Left forelimb (tissue), 1 donor: ENCODE results near the gene DIRAS1.
"Not testable (repeated sequence)": the region's sequence is repeated elsewhere in the genome, so short reads cannot be mapped to it uniquely, and the experiment has no call there.

Experiments
- DNase-seq: peaks from one replicate; pipeline ENCODE4 v3.0.0-alpha.2; 2018; ENCODE audit warnings: low spot score

Gene DIRAS1

DNA sequence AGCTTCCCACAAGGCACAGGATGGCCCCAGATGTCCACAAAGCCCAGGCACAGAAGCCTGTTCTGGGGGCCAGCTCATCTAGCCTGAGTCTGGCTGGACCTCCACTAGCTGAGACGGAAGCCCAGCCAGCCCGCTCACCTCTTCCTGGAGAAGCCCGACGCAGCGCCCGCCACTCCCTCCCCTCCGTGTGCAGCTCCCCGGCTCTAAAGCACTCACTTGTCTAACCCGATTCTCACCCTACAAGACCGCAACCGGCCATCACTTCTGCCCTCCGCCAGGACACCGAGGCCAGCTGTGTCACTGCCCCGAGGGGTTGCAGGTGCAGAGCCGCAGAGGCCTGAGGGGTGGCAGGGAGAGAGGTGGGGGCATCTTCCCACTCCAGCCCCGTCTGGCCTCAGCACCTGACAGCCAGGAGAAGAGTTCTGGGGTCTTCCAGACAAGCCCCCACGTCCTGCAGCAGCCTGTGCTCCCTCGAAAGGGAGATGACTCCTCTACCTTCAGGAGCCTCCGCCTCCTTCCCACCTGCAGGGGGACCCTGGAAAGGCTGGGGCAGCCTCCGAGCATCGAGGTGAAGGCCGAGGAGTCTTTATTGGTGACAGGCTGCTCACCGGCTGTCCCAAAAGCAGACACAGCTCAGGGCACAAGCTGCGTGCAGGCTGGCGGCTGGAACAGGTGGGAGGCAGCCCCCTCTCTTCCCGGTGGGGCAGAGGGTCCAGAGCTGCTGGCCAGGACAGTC, 5.9 kb upstream of the DIRAS1 start:
- no peak for DNase-seq

DNA sequence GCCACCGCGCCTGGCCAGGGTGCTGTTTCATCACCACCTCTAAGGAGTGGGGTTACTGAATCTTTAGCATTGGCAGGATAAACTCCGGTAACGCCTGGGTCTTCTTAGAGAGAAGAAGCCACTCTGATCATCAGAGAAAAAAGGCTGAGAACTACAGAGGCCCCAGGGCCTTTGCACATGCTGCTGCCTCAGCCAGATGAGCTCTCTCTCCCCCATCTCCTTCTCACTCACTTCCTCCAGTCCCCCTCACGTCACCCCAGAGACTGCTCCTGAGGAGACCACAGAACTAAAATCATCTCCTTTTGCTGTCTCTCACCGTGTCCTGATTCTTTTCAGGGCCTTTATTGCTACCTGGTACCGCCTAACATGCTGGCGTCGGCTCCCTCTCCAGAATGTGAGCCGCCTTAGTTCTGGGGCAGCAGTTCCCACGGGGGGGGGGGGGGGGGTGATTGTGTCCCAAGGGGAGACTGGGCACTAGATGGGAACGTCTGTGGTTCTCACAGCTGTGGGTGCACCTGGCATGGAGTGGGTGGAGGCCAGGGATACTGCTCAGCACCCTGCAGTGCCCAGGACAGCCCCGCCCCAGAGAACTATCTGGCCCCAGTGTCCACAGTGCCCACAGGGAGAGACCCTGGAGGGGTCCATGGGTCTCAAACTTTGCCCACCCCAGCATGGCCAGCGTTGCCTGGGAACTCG, 5.1 kb upstream of the DIRAS1 start:
- DNase-seq = no peak

DNA sequence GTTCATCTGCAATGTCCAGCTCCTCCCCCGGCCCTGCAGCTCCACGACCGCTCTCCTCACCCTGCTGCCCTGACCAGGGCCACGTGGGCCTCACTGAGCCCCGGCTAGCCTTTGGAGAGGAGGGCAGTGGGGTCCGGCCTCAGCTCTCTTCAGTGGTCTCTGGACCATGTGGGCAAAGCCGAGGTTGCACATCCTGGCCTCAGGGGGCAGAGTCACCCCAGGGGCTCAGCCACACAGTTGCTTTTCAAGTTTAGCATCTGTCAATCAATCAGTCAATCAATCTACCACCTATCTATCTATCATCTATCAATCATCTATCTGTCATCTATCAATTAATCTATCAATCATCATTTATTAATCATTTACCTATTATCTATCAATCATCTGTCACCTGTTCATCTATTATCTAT, 3.0 kb upstream of the DIRAS1 start:
- no peak for DNase-seq

DNA sequence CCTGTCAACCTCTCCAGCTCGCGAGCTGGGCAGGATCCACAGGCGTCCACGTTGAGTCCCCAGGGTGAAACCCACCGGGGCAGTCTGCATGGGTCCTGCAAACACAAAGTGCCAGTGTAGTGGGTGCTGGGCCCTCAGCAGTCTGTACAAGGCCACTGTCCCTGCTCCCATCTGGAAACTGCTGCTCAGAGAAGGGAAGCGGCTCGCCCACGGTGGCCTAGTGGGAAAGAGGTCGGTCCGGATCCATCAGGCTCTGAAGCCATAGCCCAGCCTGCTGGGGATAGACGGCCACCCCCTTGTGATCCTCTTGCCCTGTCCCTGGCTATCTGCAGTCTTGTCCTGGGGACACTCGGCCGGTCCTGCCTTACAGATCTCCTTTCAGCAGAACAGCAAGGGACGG, 2.6 kb upstream of the DIRAS1 start:
- no peak for DNase-seq

DNA sequence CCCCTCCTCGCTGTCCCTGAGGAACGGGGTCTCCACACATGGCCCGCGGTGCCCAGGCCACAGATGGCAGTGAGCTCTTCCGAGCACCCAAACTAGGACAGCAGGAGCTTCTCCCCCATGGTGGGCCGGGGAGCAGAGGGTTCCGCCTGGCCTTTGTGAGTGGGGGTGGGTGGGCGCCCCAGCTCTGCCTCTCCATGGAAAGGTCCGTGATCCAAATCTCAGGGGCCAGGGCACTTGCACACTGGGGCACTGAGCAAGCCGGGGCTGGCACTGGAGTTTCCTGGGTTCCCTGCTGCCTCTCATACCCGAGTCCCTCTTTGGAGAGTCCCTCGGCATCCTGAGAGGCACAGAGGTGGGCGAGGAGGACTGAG, 2.2 kb upstream of the DIRAS1 start:
- DNase-seq = no peak

DNA sequence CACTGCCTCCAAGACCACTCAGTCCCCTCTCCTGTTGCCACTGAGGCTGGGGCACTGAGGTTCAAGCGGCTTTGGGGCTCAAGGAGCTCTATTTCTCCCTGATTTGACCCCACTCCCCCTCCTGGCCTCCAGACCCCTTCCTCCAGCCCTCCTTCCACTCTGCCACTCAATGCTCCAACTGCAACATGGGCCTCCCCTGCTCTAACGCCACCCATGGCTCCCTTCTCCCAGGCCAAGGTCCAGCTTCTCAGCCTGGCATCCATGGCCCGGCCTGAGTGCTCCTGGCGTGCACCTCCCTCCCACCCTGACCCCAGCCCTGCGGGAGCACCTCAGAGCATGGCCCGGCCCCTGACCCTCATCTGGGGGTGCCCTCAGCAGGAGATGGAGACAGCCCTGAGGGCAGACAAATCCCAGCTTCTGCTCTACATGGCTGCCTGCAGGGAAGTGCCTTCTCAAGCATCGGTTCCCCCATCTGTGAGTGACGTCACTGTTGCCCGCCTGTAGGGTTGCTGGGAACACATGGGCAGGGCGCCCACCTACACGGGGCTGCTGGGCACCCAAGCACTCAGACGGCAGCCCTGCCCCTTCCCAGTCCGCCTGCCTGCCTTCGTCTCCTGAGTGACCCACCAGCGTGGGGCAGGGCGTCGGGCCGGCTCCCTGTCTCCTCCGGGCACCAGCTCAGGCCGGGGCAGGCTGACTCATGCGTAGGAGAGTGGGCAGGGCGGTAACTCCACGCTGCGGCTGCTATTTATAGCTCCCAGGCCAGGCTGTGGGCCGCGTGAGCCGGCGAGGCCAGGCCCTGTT, 1.6 kb upstream of the DIRAS1 start:
- no peak for DNase-seq

DNA sequence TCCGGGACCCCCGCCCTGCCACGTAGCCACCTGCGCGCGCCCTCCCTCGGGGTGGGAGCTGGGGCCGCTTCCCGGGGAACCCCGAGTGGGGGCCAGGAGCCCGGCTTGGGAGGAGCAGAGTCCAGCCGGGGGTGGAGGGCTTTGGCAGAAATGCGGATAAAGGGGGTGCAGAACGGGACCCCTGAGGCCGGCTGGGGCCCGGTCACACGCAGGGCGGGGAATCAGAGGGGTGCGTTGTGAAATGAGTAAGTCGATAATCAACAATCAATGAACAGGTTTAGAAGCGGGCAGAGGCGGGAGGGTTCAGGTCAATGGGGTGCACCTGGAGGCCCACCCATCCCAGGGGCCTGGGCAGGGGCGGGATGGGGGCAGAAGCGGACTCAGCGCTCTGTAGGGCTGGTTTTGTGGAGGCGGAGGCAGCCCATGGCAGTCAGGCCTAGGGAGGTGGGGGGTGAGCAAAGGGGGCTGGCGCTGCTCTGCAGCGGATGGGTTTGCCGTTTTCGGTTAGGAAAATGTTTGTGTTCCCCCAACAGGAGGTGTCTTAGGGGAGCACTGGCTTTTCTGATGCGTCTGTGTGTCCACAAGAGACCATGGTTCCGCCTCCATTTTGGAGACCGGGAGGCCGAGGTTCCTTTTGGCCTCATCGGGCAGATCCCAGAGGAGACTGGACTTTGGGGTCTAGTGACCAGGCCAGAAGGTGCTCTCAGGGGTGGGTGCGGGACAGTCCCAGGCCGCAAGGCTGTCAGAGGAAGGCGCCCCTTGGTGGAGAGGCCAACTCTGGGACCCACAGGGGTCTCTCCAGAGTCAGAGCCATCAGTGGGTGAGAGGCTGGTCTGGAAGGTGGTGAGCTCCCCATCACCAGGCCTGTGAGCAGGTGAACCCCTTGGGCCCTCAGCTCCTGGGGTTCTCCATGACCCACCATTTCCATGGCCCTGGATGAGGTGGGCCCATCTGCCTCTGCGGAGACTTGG, 683 bp upstream of the DIRAS1 start:
- no peak for DNase-seq

DNA sequence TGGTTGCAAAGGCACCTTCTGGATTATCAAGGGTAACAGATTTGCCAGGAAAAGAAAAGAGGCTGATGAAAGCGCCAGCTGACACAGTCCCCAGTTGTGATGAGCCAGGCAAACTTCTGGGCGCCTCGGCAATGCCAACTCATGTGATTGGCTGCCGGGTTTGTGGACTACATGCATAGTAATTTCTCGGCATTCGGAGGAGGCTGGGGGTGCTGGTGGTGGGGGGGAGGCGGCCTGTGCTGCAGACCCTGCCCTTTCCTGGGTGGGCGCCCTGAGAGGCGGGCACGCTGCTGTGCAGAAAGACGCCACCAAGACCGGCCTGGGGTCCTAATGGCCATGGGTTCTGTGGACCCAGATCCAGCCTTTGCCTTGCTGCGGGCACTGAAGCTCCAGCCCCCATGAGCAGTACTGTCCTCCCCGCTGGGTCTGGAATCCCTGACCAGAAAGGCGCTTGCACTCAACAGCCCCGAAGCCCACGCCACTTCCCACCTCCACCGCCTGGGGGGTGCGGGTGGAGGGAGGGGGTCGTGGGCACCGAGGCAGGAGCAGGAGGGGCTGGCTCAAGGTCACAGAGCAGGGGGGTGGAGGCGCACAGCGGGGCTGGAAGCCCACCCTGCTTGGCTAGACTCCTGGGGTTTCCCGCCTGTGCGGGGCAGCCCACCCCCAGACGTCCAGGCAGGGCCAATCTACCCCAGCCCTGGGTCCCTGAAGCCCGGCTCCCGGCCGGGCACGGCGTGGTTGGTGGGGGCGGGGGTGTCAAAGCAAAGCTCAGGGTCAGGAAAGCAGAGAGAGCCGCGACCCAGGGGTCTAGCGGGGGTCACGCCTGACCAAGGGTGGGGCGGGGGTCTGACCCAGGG, 1.0 kb downstream of the DIRAS1 start:
- DNase-seq = no peak

DNA sequence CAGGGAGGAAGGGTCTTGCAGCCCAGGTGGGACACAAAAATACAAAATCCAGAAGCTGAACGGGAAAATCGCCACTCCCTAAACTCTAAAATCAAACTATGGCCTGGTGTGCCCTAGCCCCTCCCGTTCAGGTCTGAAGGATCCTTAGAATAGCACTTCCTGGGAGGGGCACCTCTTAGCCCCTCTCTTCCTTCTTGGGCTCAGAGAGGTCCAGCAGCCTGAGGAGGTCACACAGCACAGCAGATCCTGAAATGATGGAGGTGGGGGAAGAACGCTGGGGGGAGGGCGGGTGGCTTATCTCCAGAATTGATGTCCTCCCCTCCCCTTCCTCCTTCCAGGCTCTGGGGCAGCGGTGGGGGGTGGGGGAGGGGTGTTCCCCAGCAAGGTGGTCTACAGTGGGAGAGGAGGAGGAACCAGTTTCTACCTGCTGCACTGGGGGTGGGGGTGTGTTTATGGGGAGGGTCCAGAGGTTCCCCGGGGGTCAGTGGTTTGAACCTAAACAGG, 1.9 kb downstream of the DIRAS1 start:
- no peak for DNase-seq

DNA sequence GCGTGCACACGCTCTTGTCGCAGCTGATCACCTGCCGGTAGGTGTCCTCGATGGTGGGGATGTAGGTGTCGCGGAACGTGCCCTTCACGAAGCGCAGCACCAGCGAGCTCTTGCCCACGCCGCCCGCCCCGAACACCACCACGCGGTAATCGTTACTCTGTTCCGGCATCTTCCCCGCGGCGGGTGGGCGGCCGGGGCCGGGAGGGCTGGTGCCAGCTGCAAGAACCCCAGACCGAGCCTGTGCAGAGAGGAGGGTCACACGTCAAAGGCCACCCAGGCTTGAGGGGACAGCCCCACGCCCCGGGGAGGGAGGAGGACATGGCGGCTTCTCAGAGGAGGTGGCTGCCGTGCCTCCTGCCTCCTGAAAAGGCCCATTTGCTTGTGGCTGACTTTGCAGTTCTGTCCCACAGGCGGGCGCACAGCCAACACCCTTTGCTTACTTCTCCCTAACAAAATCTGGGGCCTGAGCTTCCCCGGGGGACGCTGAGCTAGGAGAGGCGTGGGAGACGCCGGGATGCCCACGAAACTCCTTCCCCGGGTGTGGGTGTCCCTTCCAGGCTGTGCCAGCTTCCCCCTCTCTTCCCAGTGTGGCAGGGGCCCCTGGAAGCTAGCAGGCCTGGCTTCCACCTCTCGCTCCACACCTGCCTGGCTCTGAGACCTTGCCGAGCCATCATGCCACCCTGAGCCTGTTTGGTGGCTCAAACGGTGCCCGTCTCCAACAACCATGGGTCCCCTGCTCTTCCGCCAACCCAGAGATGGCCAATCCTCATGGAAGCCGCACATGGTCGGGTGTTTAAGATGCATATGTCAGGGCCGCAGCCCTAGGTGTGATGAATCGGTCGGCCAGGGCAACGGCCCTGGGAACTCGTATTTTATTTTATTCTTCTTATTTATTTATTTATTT, 3.3 kb downstream of the DIRAS1 start:
- DNase-seq = no peak

DNA sequence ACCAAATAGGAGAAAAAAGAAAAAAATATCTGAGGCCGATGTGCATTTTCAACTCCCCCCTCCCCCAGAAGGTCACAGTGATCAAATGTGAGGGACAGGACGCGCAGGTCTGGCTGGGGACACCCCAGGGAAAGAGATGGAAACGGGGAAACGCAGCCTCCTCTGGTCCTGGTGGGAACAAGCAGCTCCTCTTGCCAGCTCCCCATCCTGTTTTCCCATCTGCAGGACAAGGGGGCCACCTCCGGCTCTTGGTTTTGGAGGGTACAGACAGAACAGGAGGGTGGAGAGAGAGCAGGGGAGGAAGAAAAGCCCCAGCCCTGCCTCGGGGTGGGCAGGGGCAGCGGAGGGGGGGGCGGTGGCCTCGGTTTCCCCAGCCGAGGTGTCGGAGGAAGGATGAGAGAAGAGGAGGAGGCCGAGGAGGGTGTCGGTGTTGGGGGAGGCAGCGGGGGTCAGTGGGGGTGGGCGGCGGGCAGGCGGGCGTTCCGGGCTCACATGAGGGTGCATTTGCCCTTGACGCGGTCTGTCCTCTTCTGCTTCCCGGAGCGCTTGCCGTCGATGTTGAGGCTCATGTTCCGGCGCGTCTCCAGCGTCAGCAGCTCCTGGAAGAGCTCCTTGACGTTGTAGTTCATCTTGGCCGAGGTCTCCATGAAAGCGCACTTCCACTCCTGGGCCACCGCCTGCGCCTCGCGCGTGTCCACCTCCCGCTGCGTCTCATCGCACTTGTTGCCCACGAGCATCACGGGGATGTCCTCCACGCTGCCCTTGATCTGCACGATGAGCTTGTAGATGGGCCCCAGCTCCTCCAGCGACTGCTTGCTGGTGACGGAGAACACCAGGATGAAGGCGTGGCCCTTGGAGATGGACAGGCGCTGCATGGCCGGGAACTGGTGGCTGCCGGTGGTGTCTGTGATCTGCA, 4.2 kb downstream of the DIRAS1 start:
- DNase-seq = no peak

DNA sequence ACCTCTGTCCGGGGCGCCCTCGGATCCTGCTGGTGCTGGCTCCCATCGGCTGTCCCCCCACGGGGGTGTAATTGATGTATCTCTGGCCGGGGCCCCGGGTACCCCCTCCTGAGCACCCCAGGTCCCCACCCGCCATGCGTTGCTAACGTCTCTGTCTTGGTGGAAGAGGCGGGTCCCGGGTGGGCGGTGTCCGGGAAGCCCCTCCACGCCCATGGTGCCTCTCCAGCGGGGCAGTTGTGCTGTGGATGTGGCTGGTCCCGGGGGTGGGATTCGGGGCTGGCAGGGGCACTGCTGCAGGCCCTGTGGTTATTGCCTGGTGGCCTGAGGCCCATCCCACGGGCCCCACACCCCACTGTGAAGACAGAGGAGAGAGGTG, 4.9 kb downstream of the DIRAS1 start:
- no peak for DNase-seq

DNA sequence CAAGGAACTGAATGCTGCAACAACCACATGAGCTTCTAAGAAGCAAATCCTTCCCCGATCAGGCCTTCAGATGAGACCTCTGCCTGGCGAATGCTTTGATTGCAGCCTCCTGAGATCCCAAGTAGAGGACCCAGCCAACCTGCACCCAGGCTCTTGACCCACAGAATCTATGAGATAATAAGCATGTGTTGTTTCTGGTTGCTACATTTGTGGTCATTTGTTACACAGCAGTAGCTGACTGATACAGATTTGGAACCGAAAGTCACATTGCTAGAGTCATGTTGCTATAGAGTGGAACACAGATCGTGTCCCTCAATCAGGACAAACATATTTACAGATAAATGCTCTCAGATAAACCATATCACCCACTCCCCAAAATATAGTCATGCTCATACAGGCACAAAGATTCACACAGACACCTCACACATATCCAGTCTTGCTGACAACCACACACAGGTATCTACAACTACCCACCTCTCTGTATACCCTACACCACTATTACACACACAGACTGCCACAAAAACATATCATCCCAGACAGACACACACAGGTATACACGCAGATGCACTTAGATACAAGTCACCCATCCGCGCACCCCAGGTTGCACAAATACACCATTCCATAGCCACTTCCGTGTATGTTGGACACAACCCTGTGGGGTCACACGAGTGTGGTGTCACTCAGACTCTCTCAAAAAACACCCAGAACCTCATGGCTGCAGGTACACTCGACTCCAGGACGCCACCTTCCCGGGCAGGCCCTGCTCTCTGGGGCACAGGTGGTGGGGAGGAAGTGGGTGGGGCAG, 5.5 kb downstream of the DIRAS1 start:
- no peak for DNase-seq

DNA sequence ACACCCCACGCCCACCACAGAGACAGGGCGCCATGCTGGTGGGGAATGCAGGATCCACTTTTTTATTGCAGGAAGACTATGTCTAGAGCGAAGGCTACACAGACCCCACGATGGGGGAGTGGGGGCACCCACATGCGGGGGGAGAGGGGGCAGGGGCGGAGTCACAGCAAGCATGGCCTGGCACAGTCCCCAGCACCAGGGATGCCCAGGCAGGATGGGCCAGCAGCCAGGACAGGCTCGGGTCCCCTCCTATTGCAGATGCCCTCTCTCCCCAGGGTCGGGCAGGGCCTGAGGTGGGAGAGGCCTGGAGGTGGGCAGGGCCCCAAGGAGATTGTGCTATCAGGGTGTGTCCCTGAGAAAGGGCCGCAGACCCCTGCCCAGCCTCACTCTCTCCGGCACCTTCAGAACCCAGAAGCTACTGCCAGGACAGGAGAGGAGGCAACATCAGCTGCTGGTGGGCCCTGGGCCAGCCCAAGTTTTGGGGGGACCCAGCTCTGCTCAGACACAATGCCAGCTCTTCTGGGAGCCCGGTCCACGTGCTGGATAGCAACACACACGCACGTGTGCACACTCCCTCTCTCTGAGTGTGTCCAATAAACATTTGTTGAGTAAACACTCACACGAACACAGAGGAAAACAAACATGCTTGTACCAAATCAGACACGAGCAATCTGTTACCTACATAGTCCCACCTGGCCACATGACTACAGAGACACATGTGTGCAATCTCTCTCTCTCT, 6.5 kb downstream of the DIRAS1 start:
- DNase-seq = no peak

DNA sequence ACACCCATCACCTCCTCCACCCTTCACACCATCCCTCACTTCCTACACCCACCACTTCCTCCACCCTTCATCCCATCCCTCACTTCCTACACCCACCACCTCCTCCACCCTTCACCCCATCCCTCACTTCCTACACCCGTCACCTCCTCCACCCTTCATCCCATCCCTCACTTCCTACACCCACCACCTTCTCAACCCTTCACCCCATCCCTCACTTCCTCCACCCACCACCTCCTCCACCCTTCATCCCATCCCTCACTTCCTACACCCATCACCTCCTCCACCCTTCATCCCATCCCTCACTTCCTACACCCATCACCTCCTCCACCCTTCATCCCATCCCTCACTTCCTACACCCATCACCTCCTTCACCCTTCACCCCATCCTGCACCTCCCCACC, 7.1 kb downstream of the DIRAS1 start:
- not testable (repeated sequence) for DNase-seq

DNA sequence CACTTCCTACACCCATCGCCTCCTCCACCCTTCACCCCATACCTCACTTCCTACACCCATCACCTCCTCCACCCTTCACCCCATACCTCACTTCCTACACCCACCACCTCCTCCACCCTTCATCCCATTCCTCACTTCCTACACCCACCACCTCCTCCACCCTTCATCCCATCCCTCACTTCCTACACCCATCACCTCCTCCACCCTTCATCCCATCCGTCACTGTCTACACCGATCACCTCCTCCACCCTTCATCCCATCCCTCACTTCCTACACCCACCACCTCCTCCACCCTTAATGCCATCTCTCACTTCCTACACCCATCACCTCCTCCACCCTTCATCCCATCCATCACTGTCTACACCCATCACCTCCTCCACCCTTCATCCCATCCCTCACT, 8.0 kb downstream of the DIRAS1 start:
- DNase-seq = not testable (repeated sequence)

DNA sequence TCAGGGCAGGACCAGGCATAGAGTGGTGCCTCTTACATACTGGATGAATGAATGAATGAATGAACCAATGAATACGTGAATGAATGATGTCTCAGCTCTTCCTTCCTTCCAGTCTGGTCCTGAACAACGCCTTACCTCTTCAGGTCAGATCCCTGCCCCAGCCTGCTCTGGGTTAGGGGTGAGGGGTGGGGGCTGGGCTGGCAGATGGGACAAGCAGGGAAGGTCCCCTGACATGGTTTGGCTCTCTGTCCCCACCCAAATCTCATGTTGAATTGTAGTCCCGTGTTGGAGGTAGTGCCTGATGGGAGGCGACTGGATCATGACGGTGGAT, 9.3 kb downstream of the DIRAS1 start:
- DNase-seq = no peak
